HL-60 (cell line): ENCODE measurements around the gene ATF3.

Source experiments
- DNase-seq, 2 experiments: peaks; one replicate each; pipeline ENCODE4 v3.0.0-alpha.2; 2010 to 2020; ENCODE audit warnings: low read depth in 1 of 2, low spot score in 1 of 2
- H3K27ac ChIP-seq: fragments of 250-450 bp; sonication (Bioruptor Pico); replicated peaks from 2 replicates; pipeline ENCODE4 v1.5.1; 2020; ENCODE audit warnings: mild to moderate bottlenecking, moderate library complexity
- H3K27me3 ChIP-seq: fragments of 250-450 bp; sonication (Bioruptor Pico); 2 replicates; pipeline ENCODE4 v1.5.1; 2021; ENCODE audit warnings: mild to moderate bottlenecking, moderate library complexity; ENCODE audit not compliant: insufficient read depth, poor library complexity, severe bottlenecking
- H3K4me3 ChIP-seq: replicated peaks from 2 replicates; pipeline ENCODE4 v1.5.1; 2011; ENCODE audit warnings: mild to moderate bottlenecking, control low read depth, low read length; ENCODE audit not compliant: insufficient read depth
- GABPA ChIP-seq: IDR thresholded peaks from 2 replicates; pipeline ENCODE4 v1.6.1; 2012; ENCODE audit warnings: low read depth
- POLR2AphosphoS5 ChIP-seq: IDR thresholded peaks from 2 replicates; pipeline ENCODE4 v1.6.1; 2012; ENCODE audit warnings: low read depth
- SPI1 ChIP-seq: IDR thresholded peaks from 2 replicates; pipeline ENCODE4 v1.6.1; 2012; ENCODE audit warnings: low read depth, mild to moderate bottlenecking, borderline replicate concordance
- TF ChIP-seq, protein P1 (sequence below): IDR thresholded peaks from one replicate; pipeline ENCODE4 v1.5.1; 2011; ENCODE audit warnings: low read length, control low read depth, inconsistent platforms; ENCODE audit not compliant: insufficient read depth
- TF ChIP-seq, protein P2 (sequence below): IDR thresholded peaks from 2 replicates; pipeline ENCODE4 v1.6.1; 2012; ENCODE audit warnings: low read depth; ENCODE audit not compliant: insufficient replicate concordance

ATF3 gene

GRCh38 chr1:212582808-212583615 is 25.5 kb upstream of the ATF3 start:
- no peak overlapping the region for H3K4me3 ChIP-seq
- no peak overlapping the region for H3K27ac ChIP-seq
- DNase-seq: no peak
- TF ChIP-seq, protein P1, sequence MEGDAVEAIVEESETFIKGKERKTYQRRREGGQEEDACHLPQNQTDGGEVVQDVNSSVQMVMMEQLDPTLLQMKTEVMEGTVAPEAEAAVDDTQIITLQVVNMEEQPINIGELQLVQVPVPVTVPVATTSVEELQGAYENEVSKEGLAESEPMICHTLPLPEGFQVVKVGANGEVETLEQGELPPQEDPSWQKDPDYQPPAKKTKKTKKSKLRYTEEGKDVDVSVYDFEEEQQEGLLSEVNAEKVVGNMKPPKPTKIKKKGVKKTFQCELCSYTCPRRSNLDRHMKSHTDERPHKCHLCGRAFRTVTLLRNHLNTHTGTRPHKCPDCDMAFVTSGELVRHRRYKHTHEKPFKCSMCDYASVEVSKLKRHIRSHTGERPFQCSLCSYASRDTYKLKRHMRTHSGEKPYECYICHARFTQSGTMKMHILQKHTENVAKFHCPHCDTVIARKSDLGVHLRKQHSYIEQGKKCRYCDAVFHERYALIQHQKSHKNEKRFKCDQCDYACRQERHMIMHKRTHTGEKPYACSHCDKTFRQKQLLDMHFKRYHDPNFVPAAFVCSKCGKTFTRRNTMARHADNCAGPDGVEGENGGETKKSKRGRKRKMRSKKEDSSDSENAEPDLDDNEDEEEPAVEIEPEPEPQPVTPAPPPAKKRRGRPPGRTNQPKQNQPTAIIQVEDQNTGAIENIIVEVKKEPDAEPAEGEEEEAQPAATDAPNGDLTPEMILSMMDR: no peak
- TF ChIP-seq SPI1 (no peak), POLR2AphosphoS5 (no peak), GABPA (no peak)
- TF ChIP-seq, protein P2, sequence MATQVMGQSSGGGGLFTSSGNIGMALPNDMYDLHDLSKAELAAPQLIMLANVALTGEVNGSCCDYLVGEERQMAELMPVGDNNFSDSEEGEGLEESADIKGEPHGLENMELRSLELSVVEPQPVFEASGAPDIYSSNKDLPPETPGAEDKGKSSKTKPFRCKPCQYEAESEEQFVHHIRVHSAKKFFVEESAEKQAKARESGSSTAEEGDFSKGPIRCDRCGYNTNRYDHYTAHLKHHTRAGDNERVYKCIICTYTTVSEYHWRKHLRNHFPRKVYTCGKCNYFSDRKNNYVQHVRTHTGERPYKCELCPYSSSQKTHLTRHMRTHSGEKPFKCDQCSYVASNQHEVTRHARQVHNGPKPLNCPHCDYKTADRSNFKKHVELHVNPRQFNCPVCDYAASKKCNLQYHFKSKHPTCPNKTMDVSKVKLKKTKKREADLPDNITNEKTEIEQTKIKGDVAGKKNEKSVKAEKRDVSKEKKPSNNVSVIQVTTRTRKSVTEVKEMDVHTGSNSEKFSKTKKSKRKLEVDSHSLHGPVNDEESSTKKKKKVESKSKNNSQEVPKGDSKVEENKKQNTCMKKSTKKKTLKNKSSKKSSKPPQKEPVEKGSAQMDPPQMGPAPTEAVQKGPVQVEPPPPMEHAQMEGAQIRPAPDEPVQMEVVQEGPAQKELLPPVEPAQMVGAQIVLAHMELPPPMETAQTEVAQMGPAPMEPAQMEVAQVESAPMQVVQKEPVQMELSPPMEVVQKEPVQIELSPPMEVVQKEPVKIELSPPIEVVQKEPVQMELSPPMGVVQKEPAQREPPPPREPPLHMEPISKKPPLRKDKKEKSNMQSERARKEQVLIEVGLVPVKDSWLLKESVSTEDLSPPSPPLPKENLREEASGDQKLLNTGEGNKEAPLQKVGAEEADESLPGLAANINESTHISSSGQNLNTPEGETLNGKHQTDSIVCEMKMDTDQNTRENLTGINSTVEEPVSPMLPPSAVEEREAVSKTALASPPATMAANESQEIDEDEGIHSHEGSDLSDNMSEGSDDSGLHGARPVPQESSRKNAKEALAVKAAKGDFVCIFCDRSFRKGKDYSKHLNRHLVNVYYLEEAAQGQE: no peak
- H3K27me3 ChIP-seq: no peaks in the 10 kb centered on the region

GRCh38 chr1:212583643-212584042 is 24.9 kb upstream of the ATF3 start:
- TF ChIP-seq SPI1: no peak
- TF ChIP-seq, protein P2: no peak
- TF ChIP-seq, protein P1: no peak
- no peak for TF ChIP-seq GABPA
- TF ChIP-seq POLR2AphosphoS5: no peak
- DNase-seq: no peak
- Histone ChIP-seq H3K27ac (no peak overlapping the region), H3K4me3 (no peak overlapping the region), H3K27me3 (no peaks in the 10 kb centered on the region)

- H3K27ac ChIP-seq: no peak overlapping the region
- no peak overlapping the region for H3K4me3 ChIP-seq
- no peaks in the 10 kb centered on the region for H3K27me3 ChIP-seq
- DNase-seq: no peak
- TF ChIP-seq, protein P1: no peak
- TF ChIP-seq POLR2AphosphoS5: no peak
- TF ChIP-seq, protein P2: no peak
- TF ChIP-seq SPI1: no peak
- no peak for TF ChIP-seq GABPA
Observed at GRCh38 chr1:212584092-212584886, 24.3 kb upstream of the ATF3 start.
